Vagina (tissue), 2 donors: ENCODE data around the gene IGSF10.

Source experiments
- POLR2A ChIP-seq, 2 donors: fragments of 450-650 bp; IDR thresholded peaks; one replicate each; pipeline ENCODE4 v1.6.1; 2017; ENCODE audit warnings: antibody characterized with exemption in 2 of 2, mild to moderate bottlenecking in 2 of 2, moderate library complexity in 2 of 2
- TF ChIP-seq, protein P1 (sequence below), 3 experiments: fragments of 450-650 bp in 2 of 3; fragments of 200-600 bp in 1 of 3; sonication (generic) in 1 of 3; IDR thresholded peaks; one replicate each; pipeline ENCODE4 v1.5.1; 2017 to 2019; ENCODE audit warnings: antibody characterized with exemption in 3 of 3, mild to moderate bottlenecking in 2 of 3, moderate library complexity in 2 of 3

DNA sequence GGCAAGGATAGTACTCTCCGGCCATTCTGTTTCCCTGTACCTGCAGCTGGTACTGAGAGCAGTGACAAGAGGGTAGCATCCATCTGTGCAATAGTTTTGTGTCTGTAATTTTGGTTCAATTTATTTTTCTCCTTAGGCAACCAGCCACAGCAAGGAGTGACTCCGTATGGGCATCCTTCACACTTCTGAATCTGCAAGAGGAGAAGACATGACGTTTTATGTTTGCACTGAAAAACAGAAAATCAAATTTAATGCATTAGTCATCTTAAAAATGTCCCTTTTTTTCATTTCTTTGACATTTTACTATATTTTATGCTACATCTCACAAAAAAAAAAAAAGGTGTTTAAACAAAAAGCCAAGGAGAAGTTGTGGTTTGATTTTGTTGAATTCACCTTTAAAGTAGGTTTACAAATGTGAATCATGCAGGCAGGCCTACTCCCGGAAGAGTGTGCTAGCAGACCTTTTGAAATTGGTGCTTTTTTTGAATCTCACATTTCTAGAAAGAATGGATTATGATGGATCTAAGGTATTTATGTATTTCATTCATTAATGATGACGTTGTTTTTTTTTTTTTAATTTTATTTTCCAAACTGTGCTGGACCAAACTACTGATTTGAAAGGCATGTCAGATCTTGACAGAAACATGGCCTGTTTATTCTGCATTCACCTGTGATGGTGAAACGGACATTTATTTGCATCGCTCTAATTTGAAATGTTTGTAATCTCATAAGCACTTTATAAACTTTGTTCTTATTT, 28.1 kb downstream of the IGSF10 start:
- TF ChIP-seq, protein P1, sequence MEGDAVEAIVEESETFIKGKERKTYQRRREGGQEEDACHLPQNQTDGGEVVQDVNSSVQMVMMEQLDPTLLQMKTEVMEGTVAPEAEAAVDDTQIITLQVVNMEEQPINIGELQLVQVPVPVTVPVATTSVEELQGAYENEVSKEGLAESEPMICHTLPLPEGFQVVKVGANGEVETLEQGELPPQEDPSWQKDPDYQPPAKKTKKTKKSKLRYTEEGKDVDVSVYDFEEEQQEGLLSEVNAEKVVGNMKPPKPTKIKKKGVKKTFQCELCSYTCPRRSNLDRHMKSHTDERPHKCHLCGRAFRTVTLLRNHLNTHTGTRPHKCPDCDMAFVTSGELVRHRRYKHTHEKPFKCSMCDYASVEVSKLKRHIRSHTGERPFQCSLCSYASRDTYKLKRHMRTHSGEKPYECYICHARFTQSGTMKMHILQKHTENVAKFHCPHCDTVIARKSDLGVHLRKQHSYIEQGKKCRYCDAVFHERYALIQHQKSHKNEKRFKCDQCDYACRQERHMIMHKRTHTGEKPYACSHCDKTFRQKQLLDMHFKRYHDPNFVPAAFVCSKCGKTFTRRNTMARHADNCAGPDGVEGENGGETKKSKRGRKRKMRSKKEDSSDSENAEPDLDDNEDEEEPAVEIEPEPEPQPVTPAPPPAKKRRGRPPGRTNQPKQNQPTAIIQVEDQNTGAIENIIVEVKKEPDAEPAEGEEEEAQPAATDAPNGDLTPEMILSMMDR (IDR thresholded peaks at IDR 0.05) = no peak
- TF ChIP-seq POLR2A (IDR thresholded peaks at IDR 0.05) = no peak
